ENCODE data around the gene TGFBR3. TPM values are rescaled to one million over a fixed set of nuclear protein-coding genes. Genes with fewer than 3 reads are reported as not detected.

The TGFBR3 gene
- total and polyA plus RNA-seq, 4 experiments from 2014 or later: 34.5 to 47.3 (median 42.3) TPM

GRCh38 chr1:91643431-91643830 lies 242.5 kb downstream of the TGFBR3 start:
- Histone ChIP-seq H3K36me3 (ENCODE audit: insufficient read depth, low read length) (no peaks in the 10 kb centered on the region), H3K9me3 (ENCODE audit: control insufficient read depth in 1 of 2, low read length in 2 of 2) (no peaks in the 10 kb centered on the region), H3K27me3 (ENCODE audit: insufficient read depth, low read length) (no peaks in the 10 kb centered on the region), H3K4me3 (ENCODE audit: low read length in 2 of 2) (no peak overlapping the region), H3K4me1 (ENCODE audit: insufficient read depth, low read length) (peaks cover 22% of the 10 kb centered on the region), H3K27ac (ENCODE audit: low read depth, low read length) (no peak overlapping the region)
- no peak overlapping the region for H3K4me3 Mint-ChIP-seq
- intact Hi-C loops (cut with micrococcal nuclease): no loop called here
- peaks cover 0 to 8% (median 4%) of the 10 kb centered on the region in 8 donors for H3K9me3 Mint-ChIP-seq
- H3K27ac Mint-ChIP-seq: no peak overlapping the region
- peaks cover 14 to 30% (median 21%) of the 10 kb centered on the region in 4 donors for H3K4me1 Mint-ChIP-seq
- H3K36me3 Mint-ChIP-seq: peaks cover 0 to 6% of the 10 kb centered on the region in 2 donors
- CTCF ChIA-PET (ENCODE audit: partially characterized antibody): interaction anchor here (1.1 kb wide), 1 partner anchor 10 kb away, joined by 3 read pairs; no protein-coding TSS in a partner anchor
- H3K27me3 Mint-ChIP-seq: no peaks in the 10 kb centered on the region
- POLR2A ChIA-PET (ENCODE audit: partially characterized antibody): no interaction called here
- DNase-seq: no peak

DNA sequence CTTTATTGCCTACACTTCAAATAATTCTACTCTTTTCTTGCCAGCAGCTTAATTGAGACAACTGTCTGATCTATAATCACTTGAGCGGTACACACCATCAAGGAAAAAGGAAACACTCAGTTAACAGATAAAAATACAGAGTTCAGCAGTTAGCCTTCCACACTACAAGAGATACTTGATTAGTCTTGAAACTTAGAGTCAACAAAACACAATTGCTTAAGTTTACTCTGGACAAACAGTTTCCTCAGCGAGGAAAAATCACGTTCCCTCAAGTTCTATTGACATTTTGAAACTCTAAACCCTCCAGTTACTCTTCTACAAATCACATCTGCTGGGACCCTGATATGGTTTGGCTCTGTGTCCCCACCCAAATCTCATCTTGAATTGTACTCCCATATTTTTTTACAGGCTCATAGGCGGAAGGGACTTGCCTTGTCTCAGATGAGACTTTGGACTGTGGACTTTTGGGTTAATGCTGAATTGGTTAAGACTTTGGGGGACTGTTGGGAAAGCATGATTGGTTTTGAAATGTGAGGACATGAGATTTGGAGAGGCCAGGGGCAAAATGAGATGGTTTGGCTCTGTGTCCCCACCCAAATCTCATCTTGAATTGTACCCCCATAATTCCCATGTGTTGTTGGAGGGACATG lies 244.9 kb downstream of the TGFBR3 start:
- no peak overlapping the region for H3K4me3 ChIP-seq (ENCODE audit: low read length in 2 of 2)
- H3K27me3 ChIP-seq (ENCODE audit: insufficient read depth, low read length): no peaks in the 10 kb centered on the region
- DNase-seq: no peak
- H3K27ac Mint-ChIP-seq: no peak overlapping the region
- no peak overlapping the region for H3K27ac ChIP-seq (ENCODE audit: low read depth, low read length)
- no peak overlapping the region for H3K4me3 Mint-ChIP-seq
- no peaks in the 10 kb centered on the region for H3K36me3 ChIP-seq (ENCODE audit: insufficient read depth, low read length)
- peaks cover 0 to 6% (median 2%) of the 10 kb centered on the region in 4 donors for H3K4me1 Mint-ChIP-seq
- no peaks in the 10 kb centered on the region for H3K4me1 ChIP-seq (ENCODE audit: insufficient read depth, low read length)
- peaks cover 0 to 6% of the 10 kb centered on the region in 2 donors for H3K36me3 Mint-ChIP-seq
- POLR2A ChIA-PET (ENCODE audit: partially characterized antibody): interaction anchor here (0.7 kb wide), 1 partner anchor 56 kb away, joined by 3 read pairs; no protein-coding TSS in a partner anchor
- CTCF ChIA-PET (ENCODE audit: partially characterized antibody): no interaction called here
- H3K9me3 ChIP-seq (ENCODE audit: control insufficient read depth in 1 of 2, low read length in 2 of 2): no peaks in the 10 kb centered on the region
- H3K9me3 Mint-ChIP-seq: peaks cover 0 to 8% (median 4%) of the 10 kb centered on the region in 8 donors
- H3K27me3 Mint-ChIP-seq: no peaks in the 10 kb centered on the region
- intact Hi-C loops (cut with micrococcal nuclease): no loop called here

DNA sequence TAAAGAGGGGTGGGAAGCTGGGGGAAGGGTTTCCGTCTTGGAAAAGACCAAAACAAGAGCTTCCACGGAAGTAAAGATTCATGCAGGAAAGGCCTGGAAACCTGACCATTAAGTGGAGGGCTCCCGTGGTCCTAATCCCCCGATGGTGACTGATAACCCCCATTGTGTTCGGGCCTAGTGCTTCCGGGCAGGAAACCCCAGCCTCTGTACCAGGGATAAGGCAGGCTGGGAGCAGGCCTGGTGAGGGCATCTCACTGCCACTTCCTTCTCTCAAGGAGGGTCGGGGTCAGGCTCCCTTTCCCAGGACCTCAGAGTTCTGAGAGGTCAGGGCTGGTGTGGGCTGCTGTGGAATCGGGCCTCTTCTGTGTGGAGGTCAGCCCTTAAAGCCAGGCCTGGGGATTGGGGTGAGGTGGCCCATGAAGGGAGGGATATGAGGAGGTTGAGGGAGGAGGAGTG lies 248.4 kb downstream of the TGFBR3 start:
- H3K27me3 Mint-ChIP-seq: no peaks in the 10 kb centered on the region
- H3K9me3 ChIP-seq (ENCODE audit: control insufficient read depth in 1 of 2, low read length in 2 of 2): no peaks in the 10 kb centered on the region
- no peaks in the 10 kb centered on the region for H3K27me3 ChIP-seq (ENCODE audit: insufficient read depth, low read length)
- no peak overlapping the region for H3K4me3 ChIP-seq (ENCODE audit: low read length in 2 of 2)
- peaks cover 0 to 9% (median 5%) of the 10 kb centered on the region in 4 donors for H3K4me1 Mint-ChIP-seq
- peaks cover 0 to 6% of the 10 kb centered on the region in 2 donors for H3K36me3 Mint-ChIP-seq
- ChIA-PET POLR2A (ENCODE audit: partially characterized antibody) (no interaction called here), CTCF (ENCODE audit: partially characterized antibody) (no interaction called here)
- no peaks in the 10 kb centered on the region for H3K36me3 ChIP-seq (ENCODE audit: insufficient read depth, low read length)
- H3K4me3 Mint-ChIP-seq: no peak overlapping the region
- H3K4me1 ChIP-seq (ENCODE audit: insufficient read depth, low read length): peaks cover 4% of the 10 kb centered on the region
- intact Hi-C loops (cut with micrococcal nuclease): no loop called here
- H3K27ac ChIP-seq (ENCODE audit: low read depth, low read length): no peak overlapping the region
- H3K9me3 Mint-ChIP-seq: peaks cover 0 to 8% (median 4%) of the 10 kb centered on the region in 8 donors
- no peak for DNase-seq
- peak overlapping the region in 1 of 7 donors; percentile 24 for H3K27ac Mint-ChIP-seq

GRCh38 chr1:91635763-91636162 lies 250.2 kb downstream of the TGFBR3 start:
- Histone ChIP-seq H3K4me1 (ENCODE audit: insufficient read depth, low read length) (peaks cover 4% of the 10 kb centered on the region), H3K27ac (ENCODE audit: low read depth, low read length) (no peak overlapping the region), H3K36me3 (ENCODE audit: insufficient read depth, low read length) (no peaks in the 10 kb centered on the region), H3K27me3 (ENCODE audit: insufficient read depth, low read length) (no peaks in the 10 kb centered on the region), H3K4me3 (ENCODE audit: low read length in 2 of 2) (no peak overlapping the region), H3K9me3 (ENCODE audit: control insufficient read depth in 1 of 2, low read length in 2 of 2) (no peaks in the 10 kb centered on the region)
- POLR2A ChIA-PET (ENCODE audit: partially characterized antibody): no interaction called here
- Mint-ChIP-seq H3K9me3 (peaks cover 0 to 6% (median 1%) of the 10 kb centered on the region in 8 donors), H3K27me3 (no peaks in the 10 kb centered on the region), H3K27ac (peak overlapping the region in 1 of 7 donors; percentile 53), H3K4me3 (no peak overlapping the region), H3K4me1 (peaks cover 0 to 8% (median 7%) of the 10 kb centered on the region in 4 donors), H3K36me3 (peaks cover 0 to 3% of the 10 kb centered on the region in 2 donors)
- intact Hi-C loops (cut with micrococcal nuclease): no loop called here
- CTCF ChIA-PET (ENCODE audit: partially characterized antibody): no interaction called here
- DNase-seq: no peak

DNA sequence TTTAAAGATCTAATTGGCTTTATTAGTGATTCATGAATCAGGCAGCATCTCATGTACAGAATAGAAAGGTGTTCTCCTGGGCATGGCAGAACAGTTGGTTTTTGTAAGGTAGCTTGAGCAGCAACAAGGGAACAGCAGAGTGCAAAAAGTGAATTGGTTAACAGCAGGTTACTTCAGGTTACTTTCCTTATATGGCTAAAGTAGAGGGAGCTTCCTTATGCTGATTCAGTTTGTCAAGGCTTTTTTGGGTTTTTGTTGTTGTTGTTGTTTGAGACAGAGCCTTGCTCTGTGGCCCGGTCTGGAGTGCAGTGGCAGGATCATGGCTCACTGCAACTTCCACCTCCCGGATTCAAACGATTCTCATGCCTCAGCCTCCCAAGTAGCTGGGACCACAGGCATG lies 252.5 kb downstream of the TGFBR3 start:
- CTCF ChIA-PET (ENCODE audit: partially characterized antibody): interaction anchor here (1.1 kb wide), 1 partner anchor 9 kb away, joined by 3 read pairs; no protein-coding TSS in a partner anchor
- Mint-ChIP-seq H3K4me3 (no peak overlapping the region), H3K4me1 (peaks cover 0 to 8% (median 7%) of the 10 kb centered on the region in 4 donors), H3K27me3 (no peaks in the 10 kb centered on the region), H3K27ac (peak overlapping the region in 2 of 7 donors; percentile 22 to 64), H3K9me3 (no peaks in the 10 kb centered on the region), H3K36me3 (no peaks in the 10 kb centered on the region)
- H3K4me3 ChIP-seq (ENCODE audit: low read length in 2 of 2): no peak overlapping the region
- H3K36me3 ChIP-seq (ENCODE audit: insufficient read depth, low read length): no peaks in the 10 kb centered on the region
- H3K27me3 ChIP-seq (ENCODE audit: insufficient read depth, low read length): no peaks in the 10 kb centered on the region
- POLR2A ChIA-PET (ENCODE audit: partially characterized antibody): no interaction called here
- no peaks in the 10 kb centered on the region for H3K9me3 ChIP-seq (ENCODE audit: control insufficient read depth in 1 of 2, low read length in 2 of 2)
- no peak overlapping the region for H3K27ac ChIP-seq (ENCODE audit: low read depth, low read length)
- intact Hi-C loops (cut with micrococcal nuclease): no loop called here
- DNase-seq: no peak
- H3K4me1 ChIP-seq (ENCODE audit: insufficient read depth, low read length): peaks cover 4% of the 10 kb centered on the region

GRCh38 chr1:91631718-91632330 lies 254.1 kb downstream of the TGFBR3 start:
- DNase-seq: no peak
- Mint-ChIP-seq H3K36me3 (no peaks in the 10 kb centered on the region), H3K27ac (peak overlapping the region in 2 of 7 donors; percentile 26 to 64), H3K4me1 (peaks cover 0 to 8% (median 7%) of the 10 kb centered on the region in 4 donors), H3K4me3 (no peak overlapping the region), H3K9me3 (no peaks in the 10 kb centered on the region), H3K27me3 (no peaks in the 10 kb centered on the region)
- no peak overlapping the region for H3K27ac ChIP-seq (ENCODE audit: low read depth, low read length)
- H3K27me3 ChIP-seq (ENCODE audit: insufficient read depth, low read length): no peaks in the 10 kb centered on the region
- no peaks in the 10 kb centered on the region for H3K9me3 ChIP-seq (ENCODE audit: control insufficient read depth in 1 of 2, low read length in 2 of 2)
- peaks cover 4% of the 10 kb centered on the region for H3K4me1 ChIP-seq (ENCODE audit: insufficient read depth, low read length)
- CTCF ChIA-PET (ENCODE audit: partially characterized antibody): no interaction called here
- no peak overlapping the region for H3K4me3 ChIP-seq (ENCODE audit: low read length in 2 of 2)
- no peaks in the 10 kb centered on the region for H3K36me3 ChIP-seq (ENCODE audit: insufficient read depth, low read length)
- intact Hi-C loops (cut with micrococcal nuclease): no loop called here
- POLR2A ChIA-PET (ENCODE audit: partially characterized antibody): no interaction called here

GRCh38 chr1:91630803-91631202 lies 255.1 kb downstream of the TGFBR3 start:
- Histone ChIP-seq H3K27me3 (ENCODE audit: insufficient read depth, low read length) (no peaks in the 10 kb centered on the region), H3K27ac (ENCODE audit: low read depth, low read length) (no peak overlapping the region), H3K36me3 (ENCODE audit: insufficient read depth, low read length) (no peaks in the 10 kb centered on the region), H3K9me3 (ENCODE audit: control insufficient read depth in 1 of 2, low read length in 2 of 2) (no peaks in the 10 kb centered on the region), H3K4me3 (ENCODE audit: low read length in 2 of 2) (no peak overlapping the region), H3K4me1 (ENCODE audit: insufficient read depth, low read length) (peaks cover 4% of the 10 kb centered on the region)
- Mint-ChIP-seq H3K9me3 (no peaks in the 10 kb centered on the region), H3K27me3 (no peaks in the 10 kb centered on the region), H3K36me3 (no peaks in the 10 kb centered on the region), H3K27ac (peak overlapping the region in 1 of 7 donors; percentile 37), H3K4me1 (peaks cover 0 to 8% (median 7%) of the 10 kb centered on the region in 4 donors), H3K4me3 (no peak overlapping the region)
- intact Hi-C loops (cut with micrococcal nuclease): no loop called here
- CTCF ChIA-PET (ENCODE audit: partially characterized antibody): no interaction called here
- POLR2A ChIA-PET (ENCODE audit: partially characterized antibody): no interaction called here
- DNase-seq: no peak
